ENCODE results near the gene ADGRB2.

- TF ChIP-seq CTCF (conservative IDR thresholded peaks at IDR 0.05 in 1 of 2, IDR thresholded peaks at IDR 0.05 in 1 of 2; ENCODE audit: low read depth in 1 of 2, low read length in 2 of 2) = no peak
- TF ChIP-seq EZH2 (IDR thresholded peaks at IDR 0.05; ENCODE audit: low read length, missing control alignments) = no peak
These were observed 5.0 kb upstream of the ADGRB2 start for GRCh38 chr1:31768939-31769704.
